ENCODE results near the gene MAPKAPK5.

The MAPKAPK5 gene

DNA sequence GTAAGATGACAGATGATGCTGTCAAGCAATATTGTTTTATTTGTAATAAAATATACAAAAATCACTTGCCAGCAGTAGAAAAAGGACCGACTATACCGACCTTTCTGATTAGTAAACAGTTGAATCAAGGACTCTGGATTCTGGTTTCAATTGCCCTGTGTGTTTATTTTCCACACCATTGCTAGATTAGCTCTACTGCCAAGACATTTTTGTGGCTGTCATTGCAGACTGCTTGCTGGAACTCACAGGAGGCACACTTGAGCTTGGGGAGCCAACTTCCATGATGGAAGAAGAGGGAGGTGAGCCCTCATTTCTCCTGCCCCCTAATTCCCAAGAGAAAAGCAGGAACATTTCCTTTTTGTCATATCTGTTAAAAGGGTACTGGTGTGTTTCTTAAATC, 51.3 kb downstream of the MAPKAPK5 start:
- H3K4me3 ChIP-seq (ENCODE audit: low read depth, low read length), result no peak overlapping the region
- TF ChIP-seq, protein P1, sequence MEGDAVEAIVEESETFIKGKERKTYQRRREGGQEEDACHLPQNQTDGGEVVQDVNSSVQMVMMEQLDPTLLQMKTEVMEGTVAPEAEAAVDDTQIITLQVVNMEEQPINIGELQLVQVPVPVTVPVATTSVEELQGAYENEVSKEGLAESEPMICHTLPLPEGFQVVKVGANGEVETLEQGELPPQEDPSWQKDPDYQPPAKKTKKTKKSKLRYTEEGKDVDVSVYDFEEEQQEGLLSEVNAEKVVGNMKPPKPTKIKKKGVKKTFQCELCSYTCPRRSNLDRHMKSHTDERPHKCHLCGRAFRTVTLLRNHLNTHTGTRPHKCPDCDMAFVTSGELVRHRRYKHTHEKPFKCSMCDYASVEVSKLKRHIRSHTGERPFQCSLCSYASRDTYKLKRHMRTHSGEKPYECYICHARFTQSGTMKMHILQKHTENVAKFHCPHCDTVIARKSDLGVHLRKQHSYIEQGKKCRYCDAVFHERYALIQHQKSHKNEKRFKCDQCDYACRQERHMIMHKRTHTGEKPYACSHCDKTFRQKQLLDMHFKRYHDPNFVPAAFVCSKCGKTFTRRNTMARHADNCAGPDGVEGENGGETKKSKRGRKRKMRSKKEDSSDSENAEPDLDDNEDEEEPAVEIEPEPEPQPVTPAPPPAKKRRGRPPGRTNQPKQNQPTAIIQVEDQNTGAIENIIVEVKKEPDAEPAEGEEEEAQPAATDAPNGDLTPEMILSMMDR (IDR thresholded peaks at IDR 0.05; ENCODE audit: low read depth, low read length), result no peak

DNA sequence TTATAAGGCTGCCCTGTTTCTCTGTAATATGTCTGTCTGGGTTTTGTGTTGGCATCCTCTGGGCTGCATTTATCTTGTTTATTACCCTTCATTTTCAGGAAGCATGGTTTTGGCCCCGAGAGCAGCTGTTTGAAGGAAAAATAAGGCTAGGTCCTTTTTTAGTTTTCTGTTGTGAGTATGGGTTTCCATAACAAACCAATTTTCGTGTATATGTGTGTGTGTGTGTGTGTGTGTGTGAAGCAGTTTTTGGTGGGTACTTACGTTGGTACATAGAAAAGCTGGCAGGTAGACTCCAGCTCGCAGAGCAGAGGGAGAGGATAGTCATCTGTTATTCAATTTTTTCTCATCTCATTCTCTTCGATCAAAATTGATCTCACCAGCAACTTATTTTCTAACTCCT, 52.5 kb downstream of the MAPKAPK5 start:
- TF ChIP-seq, protein P1 (IDR thresholded peaks at IDR 0.05; ENCODE audit: low read depth, low read length), result no peak
- no peak overlapping the region for H3K4me3 ChIP-seq (ENCODE audit: low read depth, low read length)

DNA sequence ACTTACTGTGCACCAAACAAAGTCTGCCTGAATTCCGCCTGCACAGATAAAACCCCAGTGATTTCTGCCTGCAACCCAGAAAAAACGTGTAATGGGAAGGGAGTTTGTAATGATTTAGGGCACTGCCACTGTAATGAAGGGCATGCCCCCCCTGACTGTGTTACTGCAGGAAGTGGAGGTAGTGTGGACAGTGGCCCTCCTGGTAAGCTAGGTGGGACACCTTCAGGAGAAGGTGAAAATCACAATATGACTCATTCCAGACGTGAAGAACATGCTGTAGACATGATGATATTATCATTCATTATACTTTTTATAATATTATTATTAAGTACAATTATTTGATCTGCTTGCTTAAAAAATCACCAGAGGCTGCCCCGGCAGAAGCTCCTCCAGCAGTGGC, 59.2 kb downstream of the MAPKAPK5 start:
- TF ChIP-seq, protein P1 (IDR thresholded peaks at IDR 0.05; ENCODE audit: low read depth, low read length), result no peak
- no peak overlapping the region for H3K4me3 ChIP-seq (ENCODE audit: low read depth, low read length)

DNA sequence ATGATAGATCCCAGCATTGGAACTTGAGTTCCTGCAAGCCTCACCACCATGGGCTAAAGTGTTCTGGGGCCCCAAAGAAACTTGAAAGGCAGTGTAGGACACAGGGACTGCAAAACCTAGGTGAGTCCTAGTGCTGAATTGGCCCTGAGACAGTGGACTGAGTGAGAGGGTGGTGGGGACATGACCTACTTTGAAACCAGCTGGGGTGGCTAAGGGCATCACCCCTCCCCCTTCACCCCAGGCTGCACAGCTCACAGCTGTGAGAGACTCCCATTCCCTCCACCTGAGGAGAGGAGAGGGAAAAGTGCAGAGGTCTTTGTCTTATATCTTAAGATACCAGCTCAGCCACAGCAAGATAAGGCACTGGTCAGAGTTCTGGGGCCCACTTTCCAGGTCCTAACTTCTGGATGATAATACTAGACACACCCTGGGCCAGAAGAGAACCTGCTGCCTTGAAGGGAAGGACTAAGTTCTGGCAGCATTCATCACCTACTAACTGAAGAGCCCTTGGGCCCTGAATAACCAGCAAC, 62.5 kb downstream of the MAPKAPK5 start:
- TF ChIP-seq, protein P1 (IDR thresholded peaks at IDR 0.05; ENCODE audit: low read depth, low read length), result no peak
- no peak overlapping the region for H3K4me3 ChIP-seq (ENCODE audit: low read depth, low read length)

DNA sequence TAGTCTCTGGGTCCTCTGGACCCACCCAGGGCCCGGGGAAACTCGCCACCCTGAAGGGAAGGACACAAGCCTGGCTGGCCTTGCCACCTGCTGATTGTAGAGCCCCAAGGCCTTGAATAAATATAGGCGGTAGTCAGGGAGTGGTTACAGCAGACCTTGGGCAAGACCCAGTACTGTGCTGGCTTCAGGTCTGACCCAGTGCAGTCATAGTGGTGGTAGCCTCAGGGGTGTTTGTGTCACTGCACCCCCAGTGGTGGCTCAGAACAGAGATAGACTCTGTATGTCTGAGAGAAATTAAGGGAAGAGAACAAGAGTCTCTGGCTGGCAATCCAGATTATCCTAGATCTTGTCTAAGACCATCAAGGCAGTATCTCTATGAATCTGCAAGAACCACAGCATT, 63.5 kb downstream of the MAPKAPK5 start:
- H3K4me3 ChIP-seq (ENCODE audit: low read depth, low read length), result no peak overlapping the region
- TF ChIP-seq, protein P1 (IDR thresholded peaks at IDR 0.05; ENCODE audit: low read depth, low read length), result no peak

DNA sequence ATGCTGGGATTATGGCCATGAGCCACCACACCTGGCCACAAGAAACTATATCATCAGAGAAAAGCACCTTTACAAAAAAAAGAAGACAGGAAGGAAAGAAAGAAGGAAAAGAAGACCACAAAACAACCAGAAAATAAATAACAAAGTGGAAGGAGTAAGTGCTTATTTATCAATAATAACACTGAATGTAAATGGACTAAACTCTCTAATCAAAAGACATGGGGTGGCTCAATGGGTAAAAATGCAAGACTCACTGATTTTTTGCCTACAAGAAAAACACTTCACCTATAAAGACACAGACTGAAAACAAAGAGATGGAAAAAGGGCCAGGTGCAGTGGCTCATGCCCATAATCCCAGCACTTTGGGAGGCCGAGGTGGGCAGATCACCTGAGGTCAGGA, 65.7 kb downstream of the MAPKAPK5 start:
- TF ChIP-seq, protein P1 (IDR thresholded peaks at IDR 0.05; ENCODE audit: low read depth, low read length), result no peak
- H3K4me3 ChIP-seq (ENCODE audit: low read depth, low read length), result no peak overlapping the region

DNA sequence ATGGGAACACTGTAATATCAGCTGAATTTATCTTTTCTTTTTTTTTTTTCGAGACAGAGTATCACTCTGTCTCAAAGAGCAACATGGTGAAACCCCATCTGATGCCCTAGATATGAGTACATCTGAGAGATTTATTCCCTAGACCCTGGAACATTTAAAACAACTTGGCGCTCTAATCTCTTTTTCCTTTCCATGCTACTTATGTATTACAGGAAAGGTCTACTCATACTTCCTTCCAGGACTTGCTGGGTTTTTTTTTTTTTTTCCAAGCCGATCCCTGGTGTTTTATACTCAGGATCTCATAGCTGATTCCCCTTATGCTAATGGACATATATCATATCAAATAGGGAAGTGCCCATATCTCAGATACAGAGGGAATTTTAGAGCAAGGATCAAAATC, 83.1 kb downstream of the MAPKAPK5 start:
- no peak overlapping the region for H3K4me3 ChIP-seq (ENCODE audit: low read depth, low read length)
- TF ChIP-seq, protein P1 (IDR thresholded peaks at IDR 0.05; ENCODE audit: low read depth, low read length), result no peak

All from WI38 (cell line).